ENCODE measurements around the gene GALNTL6. TPM values are rescaled to one million over a fixed set of nuclear protein-coding genes. Genes with fewer than 3 reads are reported as not detected.

The GALNTL6 gene
- polyA plus RNA-seq, 1 donor from 2014 or later, result 14.9 TPM

- Histone ChIP-seq H3F3A (ENCODE audit: insufficient read depth, low read length, poor library complexity, severe bottlenecking) (no peaks in the 10 kb centered on the region), H3K36me3 (ENCODE audit: insufficient read depth, low read length) (no peaks in the 10 kb centered on the region), H2AFZ (ENCODE audit: low read depth, low read length) (no peak overlapping the region), H3K4me2 (ENCODE audit: low read length) (no peak overlapping the region), H4K20me1 (ENCODE audit: insufficient read depth) (no peaks in the 10 kb centered on the region), H3K9ac (ENCODE audit: low read length) (no peak overlapping the region), H3K79me2 (replicated peaks; ENCODE audit: insufficient read depth, low read length) (no peaks in the 10 kb centered on the region), H3K27me3 (ENCODE audit: insufficient read depth, low read depth, low read length) (no peaks in the 10 kb centered on the region), H3K4me3 (ENCODE audit: low read length) (no peak overlapping the region), H3K9me2 (ENCODE audit: insufficient read depth, low read length) (no peaks in the 10 kb centered on the region), H3K27ac (ENCODE audit: low read length) (no peak overlapping the region), H3K9me3 (ENCODE audit: low read length) (no peaks in the 10 kb centered on the region)
- TF ChIP-seq RAD21 (conservative IDR thresholded peaks at IDR 0.05), result no peak
- no peak for TF ChIP-seq EP300 (conservative IDR thresholded peaks at IDR 0.05; ENCODE audit: poor library complexity, severe bottlenecking)
- no peak for TF ChIP-seq SMC3 (conservative IDR thresholded peaks at IDR 0.05; ENCODE audit: poor library complexity)
- TF ChIP-seq, protein P1, sequence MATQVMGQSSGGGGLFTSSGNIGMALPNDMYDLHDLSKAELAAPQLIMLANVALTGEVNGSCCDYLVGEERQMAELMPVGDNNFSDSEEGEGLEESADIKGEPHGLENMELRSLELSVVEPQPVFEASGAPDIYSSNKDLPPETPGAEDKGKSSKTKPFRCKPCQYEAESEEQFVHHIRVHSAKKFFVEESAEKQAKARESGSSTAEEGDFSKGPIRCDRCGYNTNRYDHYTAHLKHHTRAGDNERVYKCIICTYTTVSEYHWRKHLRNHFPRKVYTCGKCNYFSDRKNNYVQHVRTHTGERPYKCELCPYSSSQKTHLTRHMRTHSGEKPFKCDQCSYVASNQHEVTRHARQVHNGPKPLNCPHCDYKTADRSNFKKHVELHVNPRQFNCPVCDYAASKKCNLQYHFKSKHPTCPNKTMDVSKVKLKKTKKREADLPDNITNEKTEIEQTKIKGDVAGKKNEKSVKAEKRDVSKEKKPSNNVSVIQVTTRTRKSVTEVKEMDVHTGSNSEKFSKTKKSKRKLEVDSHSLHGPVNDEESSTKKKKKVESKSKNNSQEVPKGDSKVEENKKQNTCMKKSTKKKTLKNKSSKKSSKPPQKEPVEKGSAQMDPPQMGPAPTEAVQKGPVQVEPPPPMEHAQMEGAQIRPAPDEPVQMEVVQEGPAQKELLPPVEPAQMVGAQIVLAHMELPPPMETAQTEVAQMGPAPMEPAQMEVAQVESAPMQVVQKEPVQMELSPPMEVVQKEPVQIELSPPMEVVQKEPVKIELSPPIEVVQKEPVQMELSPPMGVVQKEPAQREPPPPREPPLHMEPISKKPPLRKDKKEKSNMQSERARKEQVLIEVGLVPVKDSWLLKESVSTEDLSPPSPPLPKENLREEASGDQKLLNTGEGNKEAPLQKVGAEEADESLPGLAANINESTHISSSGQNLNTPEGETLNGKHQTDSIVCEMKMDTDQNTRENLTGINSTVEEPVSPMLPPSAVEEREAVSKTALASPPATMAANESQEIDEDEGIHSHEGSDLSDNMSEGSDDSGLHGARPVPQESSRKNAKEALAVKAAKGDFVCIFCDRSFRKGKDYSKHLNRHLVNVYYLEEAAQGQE (IDR thresholded peaks at IDR 0.05; ENCODE audit: borderline replicate concordance), result no peak
Observed at GRCh38 chr4:171993247-171993646, 180.0 kb downstream of the GALNTL6 start.

DNA sequence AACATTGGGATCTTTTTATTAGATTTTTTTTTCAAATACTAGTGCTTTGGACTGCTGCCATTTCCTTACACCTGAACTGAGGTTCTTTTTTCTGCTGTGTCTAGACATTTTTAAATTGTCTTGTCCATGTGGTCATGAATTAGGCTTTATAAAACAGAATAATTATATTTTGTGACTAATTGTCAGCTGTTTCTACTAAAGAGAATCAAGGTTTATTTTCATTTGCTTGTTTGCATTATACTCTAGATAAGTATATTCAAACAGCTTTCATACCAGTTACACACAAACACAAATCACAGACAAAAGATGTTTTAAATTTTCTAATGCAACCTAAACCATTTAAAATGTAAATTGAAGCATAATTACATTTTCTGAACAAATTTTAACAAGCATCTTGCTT, 194.7 kb downstream of the GALNTL6 start:
- TF ChIP-seq POLR2AphosphoS5 (IDR thresholded peaks at IDR 0.05), result no peak
- TF ChIP-seq MXI1 (conservative IDR thresholded peaks at IDR 0.05; ENCODE audit: poor library complexity, severe bottlenecking), result no peak
- TF ChIP-seq EP300 (conservative IDR thresholded peaks at IDR 0.05; ENCODE audit: poor library complexity, severe bottlenecking), result no peak
- no peak for TF ChIP-seq TAF1 (IDR thresholded peaks at IDR 0.05; ENCODE audit: low read depth)
- TF ChIP-seq CTCF (IDR thresholded peaks at IDR 0.05; ENCODE audit: poor library complexity, severe bottlenecking), result no peak
- TF ChIP-seq RAD21 (conservative IDR thresholded peaks at IDR 0.05), result no peak
- no peak for TF ChIP-seq EZH2 (IDR thresholded peaks at IDR 0.05; ENCODE audit: borderline replicate concordance, insufficient read depth, low read length, poor library complexity, severe bottlenecking)
- TF ChIP-seq, protein P1 (IDR thresholded peaks at IDR 0.05; ENCODE audit: borderline replicate concordance), result no peak
- no peak for TF ChIP-seq SMC3 (conservative IDR thresholded peaks at IDR 0.05; ENCODE audit: poor library complexity)
- Histone ChIP-seq H2AFZ (ENCODE audit: low read depth, low read length) (no peak overlapping the region), H3K9ac (ENCODE audit: low read length) (no peak overlapping the region), H3K9me3 (ENCODE audit: low read length) (peaks cover under 1% of the 10 kb centered on the region), H3K36me3 (ENCODE audit: insufficient read depth, low read length) (no peaks in the 10 kb centered on the region), H4K20me1 (ENCODE audit: insufficient read depth) (no peaks in the 10 kb centered on the region), H3K4me3 (ENCODE audit: low read length) (no peak overlapping the region), H3K79me2 (replicated peaks; ENCODE audit: insufficient read depth, low read length) (no peaks in the 10 kb centered on the region), H3K4me2 (ENCODE audit: low read length) (no peak overlapping the region), H3K27ac (ENCODE audit: low read length) (no peak overlapping the region), H3K27me3 (ENCODE audit: insufficient read depth, low read depth, low read length) (no peaks in the 10 kb centered on the region), H3K9me2 (ENCODE audit: insufficient read depth, low read length) (no peaks in the 10 kb centered on the region), H3F3A (ENCODE audit: insufficient read depth, low read length, poor library complexity, severe bottlenecking) (no peaks in the 10 kb centered on the region)
